Stimulated activated CD4-positive, alpha-beta T cell treated with anti-CD3 and anti-CD28 coated beads, Interleukin-1b, Interleukin-23, amount 100 ng/mL, for 1 hour (primary cell): ENCODE data around the gene RSPRY1.
"Not testable (repeated sequence)": the region's sequence is repeated elsewhere in the genome, so short reads cannot be mapped to it uniquely, and the experiment has no call there.

Source experiments
- DNase-seq, 2 donors: peaks; one replicate each; pipeline ENCODE4 v3.0.0-alpha.2; 2020; ENCODE audit warnings: low read depth in 2 of 2

The RSPRY1 gene

GRCh38 chr16:57255686-57256415, 69.7 kb downstream of the RSPRY1 start:
- DNase-seq, result no peak

DNA sequence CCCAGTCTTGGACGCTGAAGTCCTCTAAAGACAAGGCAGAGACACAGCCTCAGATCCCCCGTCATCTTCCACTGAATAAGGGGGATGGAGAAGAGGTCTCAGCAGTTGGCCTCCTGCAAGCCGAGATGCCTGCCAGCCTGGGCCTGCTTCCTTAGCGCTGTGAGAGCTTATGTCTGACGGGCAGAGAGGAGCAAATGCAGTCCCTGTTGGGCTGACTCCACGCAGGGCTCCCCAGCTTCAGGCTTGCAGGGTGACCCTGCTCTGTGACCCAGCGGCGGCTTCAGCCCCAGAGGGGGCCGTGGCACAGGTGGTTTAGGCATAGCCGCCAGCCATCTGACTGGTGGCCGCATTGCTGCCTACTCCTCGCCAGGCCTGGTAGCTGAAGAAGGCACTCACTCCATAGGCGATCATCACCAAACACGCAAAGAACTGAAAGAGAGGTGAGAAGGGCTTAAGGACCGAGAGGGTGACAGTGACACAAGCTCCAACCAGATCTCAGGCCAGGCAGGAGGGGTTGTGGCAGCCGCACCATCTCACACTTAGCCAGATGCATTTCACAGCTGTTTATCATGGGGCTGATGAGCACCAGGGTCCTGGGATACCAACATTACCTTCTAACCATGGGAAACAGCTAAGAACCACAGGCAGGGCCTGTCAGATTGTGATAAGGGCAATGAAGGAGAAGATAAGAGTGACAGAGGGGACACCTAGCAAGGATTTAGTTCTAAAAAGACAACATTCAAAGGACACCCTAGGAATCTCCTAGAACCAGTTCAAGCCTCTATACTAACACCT, 70.7 kb downstream of the RSPRY1 start:
- DNase-seq, result no peak

DNA sequence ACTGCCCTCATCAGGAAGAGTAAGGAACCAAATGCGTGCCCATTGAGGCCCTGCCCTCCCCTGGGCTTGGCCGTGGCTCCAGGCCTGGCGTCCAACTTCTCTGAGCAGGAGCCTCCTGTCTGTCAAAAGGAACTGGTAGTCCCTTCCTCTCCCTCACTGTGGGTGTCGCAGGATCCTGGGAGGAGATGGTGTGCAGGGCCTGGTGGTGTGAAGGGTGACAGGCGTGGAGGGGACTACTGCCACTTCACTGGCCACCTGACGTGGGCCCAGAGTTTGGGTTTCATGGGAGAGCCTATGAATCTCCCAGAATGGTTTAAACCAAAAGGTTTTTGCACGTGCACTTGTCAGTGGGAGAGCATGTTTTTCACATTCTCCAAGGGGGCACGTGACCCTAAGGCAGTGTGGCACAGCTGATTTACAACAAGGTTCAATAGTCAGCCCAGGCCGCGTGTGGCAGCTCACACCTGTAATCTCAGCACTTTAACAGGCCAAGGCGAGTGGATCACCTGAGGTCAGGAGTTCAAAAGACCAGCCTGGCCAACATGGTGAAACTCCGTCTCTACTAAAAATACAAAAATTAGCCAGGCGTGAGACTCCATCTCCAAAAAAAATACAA, 71.4 kb downstream of the RSPRY1 start:
- no peak for DNase-seq

- no peak for DNase-seq
Measured at GRCh38 chr16:57258226-57258909, 72.2 kb downstream of the RSPRY1 start.

DNA sequence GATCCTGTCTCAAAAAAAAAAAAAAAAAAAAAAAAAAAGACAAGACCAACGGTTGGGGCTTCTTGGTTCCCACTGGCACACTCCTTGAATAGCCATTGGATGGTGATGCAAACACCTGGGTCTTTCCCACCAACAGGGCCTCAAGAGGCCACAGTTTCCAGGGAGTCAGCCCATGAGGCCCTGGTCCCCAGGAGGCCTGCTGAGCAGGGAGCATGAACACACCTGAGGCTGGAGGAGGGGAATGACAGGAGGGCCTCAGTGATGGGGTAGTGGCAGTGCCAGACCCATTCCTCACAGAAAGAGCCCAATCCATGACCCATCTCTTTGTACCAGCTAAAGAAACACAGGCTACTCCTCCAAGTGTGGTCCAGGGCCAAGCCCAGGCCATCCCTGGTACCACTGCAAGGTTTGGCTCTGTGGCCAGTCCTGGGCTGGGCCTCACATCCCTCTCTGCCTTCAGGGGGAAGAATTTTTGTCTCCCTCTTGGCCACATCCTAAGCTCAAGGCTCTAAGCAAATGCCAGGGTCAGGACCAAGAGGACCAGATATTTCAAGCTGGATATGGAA, 72.9 kb downstream of the RSPRY1 start:
- no peak for DNase-seq

- no peak for DNase-seq
Measured at GRCh38 chr16:57260294-57260929, 74.3 kb downstream of the RSPRY1 start.

DNA sequence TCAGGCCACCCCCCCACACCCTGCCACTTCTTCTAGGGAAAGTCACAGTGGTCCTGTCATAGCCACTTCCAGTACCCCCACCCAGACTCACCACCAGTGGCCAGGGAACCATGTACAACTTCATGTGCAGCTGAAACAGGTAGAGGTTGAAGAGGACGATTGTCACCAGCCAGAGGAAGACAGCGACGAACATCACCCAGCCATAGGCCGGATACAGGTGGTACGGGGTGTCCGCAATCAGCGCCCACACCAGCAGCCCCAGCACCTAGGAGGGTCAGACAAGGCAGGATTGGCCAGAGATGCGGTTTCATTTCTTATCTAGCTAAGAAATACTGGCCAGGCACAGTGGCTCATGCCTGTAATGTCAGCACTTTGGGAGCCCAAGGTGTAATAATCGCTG, 75.7 kb downstream of the RSPRY1 start:
- no peak for DNase-seq

DNA sequence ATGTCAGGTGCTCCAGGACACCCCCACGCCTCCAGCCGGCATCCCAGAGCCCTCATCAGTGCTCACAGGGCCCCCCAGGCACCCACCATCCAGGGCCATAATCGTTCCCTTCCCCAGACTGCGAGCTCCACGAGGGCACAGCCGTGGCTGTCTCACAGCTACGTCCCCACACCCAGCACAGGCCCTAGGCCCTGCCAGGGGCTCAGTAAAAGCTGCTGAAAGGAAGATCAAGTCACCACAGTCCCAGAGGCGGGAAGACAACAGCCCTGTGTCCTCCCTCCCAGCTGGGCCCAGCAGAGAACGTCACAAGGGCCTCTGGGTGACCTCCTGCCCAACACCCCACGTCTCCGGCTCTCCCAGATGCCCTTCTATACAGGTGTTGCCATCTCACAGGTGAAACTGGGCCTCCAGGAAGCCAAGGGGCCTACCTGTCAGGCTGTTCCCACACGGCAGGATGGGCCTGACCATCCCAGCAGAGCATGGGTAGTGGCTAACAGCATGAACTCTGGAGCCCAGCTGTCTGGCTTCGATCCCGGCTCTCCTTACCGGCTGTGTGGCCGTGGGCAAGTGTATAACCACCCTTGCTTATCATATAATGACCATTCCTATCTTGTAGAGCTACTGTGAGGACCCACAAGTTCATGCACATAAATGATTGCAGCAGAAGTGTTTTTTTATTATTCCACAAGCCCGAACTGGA, 76.9 kb downstream of the RSPRY1 start:
- DNase-seq, result no peak

DNA sequence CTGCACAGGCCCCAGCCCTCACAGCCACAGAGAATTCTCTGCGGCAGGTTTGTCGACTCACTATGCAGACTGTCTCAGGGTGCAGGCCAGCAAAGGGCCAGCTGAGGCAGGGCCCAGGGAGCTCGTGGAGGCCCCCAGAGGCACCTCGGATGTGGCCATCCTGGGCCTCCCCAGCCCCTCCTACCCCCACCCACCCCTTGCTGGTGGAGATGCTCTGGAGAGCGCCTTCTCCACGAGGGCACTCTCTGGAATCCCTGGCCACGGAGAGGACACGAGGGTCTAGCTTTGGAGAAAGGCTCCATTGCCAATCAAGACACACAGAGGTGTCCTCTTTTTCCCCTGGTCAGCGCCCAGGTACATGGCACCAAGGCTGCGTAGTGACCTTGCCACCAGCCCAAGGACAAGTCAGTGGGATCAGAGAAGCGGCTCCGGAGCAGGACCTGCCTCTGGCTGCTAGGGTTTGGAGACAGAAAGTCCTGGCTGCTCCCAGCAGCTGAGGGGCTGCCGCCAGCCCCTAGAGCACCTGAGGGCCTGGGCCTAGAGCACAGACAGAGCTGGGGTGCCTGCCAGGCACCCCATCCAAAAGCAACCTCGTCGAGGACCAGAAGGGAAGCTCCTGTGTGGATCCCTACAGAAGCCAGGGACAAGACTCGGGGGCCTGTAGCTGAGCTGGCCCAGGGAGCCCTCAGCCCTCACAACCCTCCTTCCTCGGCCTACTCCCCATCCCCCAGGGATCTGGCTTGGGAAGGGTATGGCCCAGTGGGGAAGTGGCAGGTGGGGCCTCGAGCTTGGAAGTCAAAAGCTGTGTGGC, 77.6 kb downstream of the RSPRY1 start:
- no peak for DNase-seq

- no peak for DNase-seq
Measured at GRCh38 chr16:57264381-57264780, 78.3 kb downstream of the RSPRY1 start.

- no peak for DNase-seq
Measured at GRCh38 chr16:57264950-57265371, 78.8 kb downstream of the RSPRY1 start.

GRCh38 chr16:57265850-57266530, 79.9 kb downstream of the RSPRY1 start:
- DNase-seq, result no peak

DNA sequence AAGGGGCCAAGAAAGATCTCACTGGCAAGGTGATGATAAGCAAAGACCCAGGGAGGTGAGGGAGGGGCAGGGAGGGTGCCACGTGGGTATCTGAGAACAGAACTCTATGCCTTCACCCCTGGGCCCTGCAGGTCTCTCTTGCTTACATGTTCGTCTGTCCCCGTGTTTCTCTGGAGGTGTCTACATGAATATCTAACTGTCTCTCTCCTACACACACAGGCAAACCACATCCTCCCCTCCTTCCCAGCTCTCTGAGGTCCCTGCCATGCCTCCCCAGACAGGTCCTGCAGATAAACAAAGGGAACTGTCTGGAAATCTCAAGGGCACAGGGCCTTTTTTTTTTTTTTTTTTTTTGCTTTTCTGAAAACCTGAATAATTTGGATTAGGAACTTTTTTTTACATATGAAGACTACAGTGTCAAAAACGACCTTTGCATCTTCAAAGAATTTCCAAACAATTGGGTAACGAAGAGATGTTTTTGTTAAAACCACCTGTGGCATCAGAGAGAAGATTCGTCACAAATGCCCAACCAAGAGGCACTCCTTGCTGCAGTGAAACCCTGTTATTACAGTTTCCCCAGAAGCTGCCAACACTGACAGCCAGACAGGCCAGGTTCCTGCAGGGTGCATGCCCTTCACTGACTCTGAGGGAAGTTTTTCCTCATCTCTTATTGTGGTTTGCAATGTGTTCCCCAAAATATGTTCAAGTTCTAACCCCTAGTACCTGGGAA, 80.6 kb downstream of the RSPRY1 start:
- no peak for DNase-seq

DNA sequence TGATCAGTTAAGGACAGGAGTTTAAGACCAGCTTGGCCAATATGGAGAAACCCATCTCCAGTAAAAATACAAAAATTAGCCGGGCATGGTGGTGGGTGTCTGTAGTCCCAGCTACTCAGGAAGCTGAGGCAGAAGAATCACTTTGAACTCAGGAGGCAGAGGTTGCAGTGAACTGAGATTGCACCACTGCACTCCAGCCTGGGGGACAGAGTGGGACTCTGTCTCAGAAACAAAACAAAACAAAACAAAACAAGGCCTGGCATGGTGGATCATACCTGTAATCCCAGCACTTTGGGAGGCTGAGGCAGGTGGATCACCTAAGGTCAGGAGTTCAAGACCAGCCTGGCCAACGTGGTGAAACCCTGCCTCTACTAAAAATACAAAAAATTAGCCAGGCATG, 81.2 kb downstream of the RSPRY1 start:
- not testable (repeated sequence) for DNase-seq

DNA sequence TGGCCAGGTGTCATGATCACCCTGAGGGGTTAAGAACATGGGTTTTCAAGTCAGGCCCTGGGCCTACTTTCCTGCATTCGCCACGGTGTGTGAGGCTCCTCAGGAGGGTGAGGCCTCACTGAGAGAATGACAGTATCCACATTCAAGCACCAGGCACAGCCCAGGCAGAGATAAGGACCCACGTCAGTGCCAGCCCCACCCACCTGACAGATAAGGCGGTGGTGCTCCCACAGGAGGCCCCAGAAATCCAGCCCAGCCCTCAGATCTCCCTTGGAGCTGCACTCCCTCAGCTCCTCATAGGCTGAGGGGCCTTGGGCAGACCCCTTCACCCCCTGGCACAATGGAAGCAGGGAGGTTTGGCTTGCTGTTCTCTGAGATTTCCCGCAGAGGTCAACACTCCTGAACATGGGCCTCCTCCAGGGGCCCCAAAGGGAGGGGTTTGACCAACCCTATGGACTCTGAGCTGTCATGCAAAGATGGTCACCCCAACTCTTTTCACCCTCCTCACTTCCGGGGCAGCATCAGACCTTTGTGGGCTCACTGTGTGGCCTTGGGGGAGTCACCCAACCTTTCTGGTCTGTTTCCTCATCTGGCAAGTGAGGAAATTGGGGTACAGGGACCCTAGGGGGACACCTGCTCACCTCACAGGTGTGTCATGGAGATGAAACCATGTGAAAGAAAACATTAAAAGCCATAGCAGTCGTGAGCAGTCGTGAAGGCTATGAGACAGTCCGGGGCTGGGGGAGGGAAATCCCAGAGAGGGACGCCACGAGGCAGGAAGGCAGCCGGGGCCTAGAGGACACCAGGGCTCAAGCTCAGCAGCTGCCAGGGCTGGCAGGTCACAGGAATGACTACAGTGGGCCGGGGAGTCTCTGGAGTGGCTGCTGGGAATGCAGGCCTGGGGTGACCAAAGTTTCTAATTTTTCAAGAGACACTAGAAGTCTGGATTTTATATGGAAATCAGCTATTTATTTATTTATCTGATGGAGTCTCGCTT, 83.0 kb downstream of the RSPRY1 start:
- no peak for DNase-seq

DNA sequence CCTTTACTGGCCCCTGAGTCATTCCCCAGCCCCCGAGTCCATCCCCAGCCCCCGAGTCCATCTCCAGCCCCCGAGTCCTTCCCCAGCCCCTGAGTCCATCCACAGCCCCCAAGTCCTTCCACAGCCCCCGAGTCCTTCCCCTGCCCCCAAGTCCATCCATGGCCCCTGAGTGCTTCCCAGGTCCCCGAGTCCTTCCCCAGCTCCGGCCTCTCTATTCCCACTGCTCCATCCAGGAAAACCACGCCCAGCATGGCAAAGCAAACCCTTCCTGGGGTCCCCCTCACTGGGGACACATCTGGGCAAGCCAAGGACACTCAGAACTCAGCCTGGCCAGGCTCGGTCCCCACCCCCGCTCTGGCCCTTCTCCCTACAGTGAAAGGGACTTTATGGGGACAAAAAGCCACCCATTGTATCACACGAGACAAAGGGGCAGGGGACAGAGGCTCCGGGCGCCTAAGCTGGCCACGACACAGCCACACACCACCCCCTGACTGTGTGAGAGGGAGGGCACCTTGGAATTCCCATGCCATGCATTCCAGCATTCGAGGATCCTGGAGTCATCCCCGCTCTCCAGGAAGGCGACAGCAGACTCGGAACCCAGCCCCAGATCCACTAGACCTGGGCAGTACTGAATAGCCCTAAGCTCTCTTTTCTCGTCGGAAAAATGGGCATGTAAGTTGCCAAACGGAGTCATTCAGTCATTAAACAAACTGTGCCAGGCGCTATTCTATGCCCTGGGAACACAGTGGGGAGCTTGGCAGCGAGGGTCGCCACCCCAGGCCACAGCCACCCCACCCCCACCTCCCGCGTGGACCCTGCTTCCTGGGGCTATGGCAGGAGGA, 84.3 kb downstream of the RSPRY1 start:
- DNase-seq, result no peak

DNA sequence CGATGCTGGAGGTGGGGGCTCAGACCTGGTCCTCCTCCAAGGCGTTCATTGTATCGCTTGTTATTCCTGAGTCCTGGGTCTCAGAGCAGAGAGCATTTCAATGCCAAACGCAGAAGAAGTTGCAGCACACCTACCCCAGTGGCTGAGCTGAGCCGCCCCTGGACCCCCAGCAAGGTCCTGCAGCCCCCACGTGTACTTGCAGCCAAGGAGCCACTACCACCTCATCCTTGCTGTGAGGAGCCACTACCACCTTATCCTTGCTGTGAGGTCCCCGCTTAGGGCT, 84.9 kb downstream of the RSPRY1 start:
- no peak for DNase-seq
